GOT3 (cell line): ENCODE measurements around the gene MAP3K20.
A peak's percentile ranks its signal among the peaks of the same experiment; 100 is the strongest.
"Not testable (repeated sequence)": the region's sequence is repeated elsewhere in the genome, so short reads cannot be mapped to it uniquely, and the experiment has no call there.

Source experiments
- DNase-seq: peaks from one replicate; lab custom pipeline; 2025; ENCODE audit warnings: mixed read lengths; lab: John Stamatoyannopoulos, UW

The MAP3K20 gene

DNA sequence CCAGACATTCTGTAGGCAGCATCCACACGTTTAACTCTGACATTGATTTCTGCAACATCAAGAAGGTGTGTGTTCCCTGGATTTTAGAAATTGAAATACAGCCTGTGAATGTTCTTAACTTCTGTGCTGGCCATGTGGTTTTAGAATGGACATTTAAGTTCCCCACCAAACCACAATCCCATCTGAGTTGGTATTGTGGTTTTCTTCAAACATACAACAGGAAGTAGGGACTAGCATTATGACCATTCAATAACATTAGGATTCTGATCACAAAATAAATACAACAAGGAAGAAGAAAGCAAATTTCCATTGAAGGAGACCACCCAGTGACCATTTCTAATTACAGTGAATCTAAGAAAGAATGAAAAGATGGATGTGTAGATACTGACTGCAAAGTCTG lies 51.2 kb downstream of the MAP3K20 start:
- DNase-seq: no peak

DNA sequence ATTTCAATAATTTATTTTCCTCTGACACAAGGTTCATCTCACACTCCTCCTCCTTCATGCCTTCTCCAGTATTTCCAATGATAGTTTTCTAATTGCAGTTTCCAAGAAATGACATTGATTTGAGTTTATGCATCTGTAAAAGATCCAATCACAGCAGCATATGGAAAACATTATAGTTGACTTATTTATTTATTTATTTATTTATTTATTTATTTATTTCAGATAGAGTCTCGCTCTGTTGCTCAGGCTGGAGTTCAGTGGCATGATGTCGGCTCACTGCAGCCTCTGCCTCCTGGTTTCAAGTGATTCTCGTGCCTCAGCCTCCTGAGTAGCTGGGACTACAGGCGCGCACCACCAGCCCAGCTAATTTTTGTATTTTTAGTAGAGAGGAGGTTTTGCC lies 52.5 kb downstream of the MAP3K20 start:
- not testable (repeated sequence) for DNase-seq

DNA sequence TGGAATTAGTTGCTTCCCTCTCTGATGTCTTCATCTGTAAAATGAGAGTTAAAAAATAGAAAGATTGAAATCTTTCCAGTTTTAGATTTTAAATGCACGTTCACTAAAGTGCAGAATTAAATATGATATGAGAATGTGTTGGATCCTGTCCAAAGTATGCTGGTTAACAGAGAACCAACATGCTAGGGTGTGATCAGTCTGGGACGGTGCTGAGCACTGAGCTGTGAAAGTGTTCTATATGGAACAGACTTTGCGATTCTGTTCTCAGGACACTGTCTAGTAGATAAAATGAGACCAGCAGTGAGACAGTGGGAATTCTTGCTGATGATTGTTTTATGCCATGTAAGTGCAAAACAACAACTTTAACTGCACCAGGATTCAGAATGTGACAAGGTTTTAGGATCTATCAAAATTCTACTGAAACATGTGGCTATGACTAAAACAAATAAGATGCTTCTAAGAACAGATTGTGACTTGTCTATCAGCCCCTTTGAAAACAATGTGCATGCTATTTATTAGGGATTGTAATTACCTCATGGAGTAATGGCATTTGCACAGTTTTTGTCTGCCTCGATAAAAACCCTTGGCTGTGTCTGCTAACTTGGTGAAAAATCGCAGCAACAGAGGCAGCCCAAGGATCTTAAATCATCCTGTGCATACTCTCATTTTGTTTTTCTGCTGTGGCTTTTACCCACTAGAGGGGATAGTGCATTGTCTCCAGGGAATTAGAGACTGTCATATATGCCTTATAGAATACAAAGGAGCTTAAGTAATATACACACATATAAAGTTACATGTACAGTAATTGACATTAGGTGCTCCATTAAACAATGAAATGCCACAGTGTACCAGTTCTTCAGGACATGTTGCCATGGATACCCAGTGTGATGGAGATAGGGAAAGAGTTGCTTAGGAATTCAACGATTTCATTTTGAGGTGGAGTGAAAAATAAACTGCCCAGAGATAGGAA lies 55.1 kb downstream of the MAP3K20 start:
- no peak for DNase-seq

- DNase-seq: no peak
These were observed 56.9 kb downstream of the MAP3K20 start for GRCh38 chr2:173132531-173132930.

DNA sequence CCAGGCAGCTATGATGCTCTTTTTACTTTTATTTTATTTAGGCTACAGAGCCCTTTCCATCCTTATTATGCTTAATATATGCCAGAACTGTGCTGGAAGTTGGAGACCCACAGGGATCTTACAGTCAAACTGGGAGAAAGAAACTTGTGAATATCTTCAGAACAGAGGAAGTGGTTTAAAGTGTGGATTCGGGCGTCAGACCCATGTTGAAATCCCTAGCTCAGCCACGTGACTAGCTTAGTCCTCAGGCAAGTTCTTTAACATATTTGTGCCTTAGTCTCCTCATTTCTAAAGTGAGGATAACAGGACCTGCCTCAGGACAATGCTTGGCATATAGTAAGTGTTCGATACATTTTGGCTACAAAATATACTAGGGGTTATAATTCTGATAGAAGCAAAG lies 59.1 kb downstream of the MAP3K20 start:
- no peak for DNase-seq

GRCh38 chr2:173136067-173136466 lies 60.4 kb downstream of the MAP3K20 start:
- no peak for DNase-seq

- DNase-seq: no peak
These were observed 61.0 kb downstream of the MAP3K20 start for GRCh38 chr2:173136599-173136998.

GRCh38 chr2:173137610-173138009 lies 62.0 kb downstream of the MAP3K20 start:
- no peak for DNase-seq

DNA sequence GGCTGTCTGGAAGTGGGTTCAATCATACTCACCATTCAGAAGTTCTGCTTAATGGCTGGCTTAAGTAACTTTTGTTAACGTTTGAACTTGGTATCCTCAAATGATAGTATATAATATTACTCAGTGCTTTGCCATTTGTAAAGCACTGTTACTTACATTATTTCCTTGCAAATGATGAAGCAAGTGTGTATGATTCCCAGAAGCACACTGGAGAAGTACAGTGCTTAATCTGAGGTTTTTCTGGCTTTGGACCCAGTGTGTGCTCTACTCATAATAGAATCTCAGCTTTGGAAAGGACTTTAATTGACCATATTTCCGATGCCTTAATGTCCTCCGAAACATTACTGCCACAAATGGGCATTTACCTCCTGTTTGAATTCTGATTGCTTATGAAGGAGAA lies 63.3 kb downstream of the MAP3K20 start:
- no peak for DNase-seq

DNA sequence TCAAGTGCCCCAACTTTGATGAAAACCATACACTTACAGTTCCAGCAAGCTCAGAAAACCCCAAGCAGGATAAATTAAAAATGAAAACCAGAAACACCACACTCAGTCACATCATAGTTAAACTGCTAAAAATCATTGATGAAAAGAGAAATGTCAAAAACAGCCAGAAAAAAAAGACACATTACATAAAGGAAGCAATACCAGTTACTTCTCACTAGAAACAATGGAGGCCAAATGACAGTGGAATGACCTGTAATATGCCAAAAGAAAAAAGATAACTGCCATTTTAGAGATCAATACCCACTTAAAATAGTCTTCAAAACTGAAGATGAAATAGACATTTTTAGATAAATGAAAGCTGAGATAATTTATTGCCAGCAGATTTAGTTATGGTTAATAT lies 66.0 kb downstream of the MAP3K20 start:
- no peak for DNase-seq

DNA sequence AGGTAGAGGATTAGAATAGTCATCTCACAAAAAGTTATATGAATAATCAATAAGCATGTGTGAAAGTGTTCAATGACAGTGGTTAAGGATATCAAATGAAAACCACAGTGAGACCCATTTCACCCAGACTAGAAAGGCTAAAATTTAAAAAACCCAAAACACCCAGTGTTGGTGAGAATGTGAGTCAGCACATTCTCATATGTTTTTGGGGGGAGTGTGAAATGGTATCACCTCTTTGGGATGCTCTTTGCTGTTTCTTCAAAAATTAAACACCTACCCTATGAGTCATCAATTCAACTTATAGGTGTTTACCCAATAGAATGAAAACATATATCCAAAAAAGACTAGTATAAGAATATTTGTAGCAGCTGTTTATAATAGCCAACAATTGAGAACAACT lies 69.8 kb downstream of the MAP3K20 start:
- DNase-seq: no peak

- DNase-seq: no peak
These were observed 70.9 kb downstream of the MAP3K20 start for GRCh38 chr2:173146590-173146989.

GRCh38 chr2:173148520-173148919 lies 72.9 kb downstream of the MAP3K20 start:
- DNase-seq: no peak

- no peak for DNase-seq
These were observed 73.8 kb downstream of the MAP3K20 start for GRCh38 chr2:173149491-173149890.

GRCh38 chr2:173150087-173150486 lies 74.4 kb downstream of the MAP3K20 start:
- DNase-seq: no peak

- no peak for DNase-seq
These were observed 75.3 kb downstream of the MAP3K20 start for GRCh38 chr2:173150963-173151362.

GRCh38 chr2:173151671-173152401 lies 76.2 kb downstream of the MAP3K20 start:
- DNase-seq: no peak

- no peak for DNase-seq
These were observed 77.7 kb downstream of the MAP3K20 start for GRCh38 chr2:173153301-173153885.

- no peak for DNase-seq
These were observed 82.1 kb downstream of the MAP3K20 start for GRCh38 chr2:173157676-173158293.

DNA sequence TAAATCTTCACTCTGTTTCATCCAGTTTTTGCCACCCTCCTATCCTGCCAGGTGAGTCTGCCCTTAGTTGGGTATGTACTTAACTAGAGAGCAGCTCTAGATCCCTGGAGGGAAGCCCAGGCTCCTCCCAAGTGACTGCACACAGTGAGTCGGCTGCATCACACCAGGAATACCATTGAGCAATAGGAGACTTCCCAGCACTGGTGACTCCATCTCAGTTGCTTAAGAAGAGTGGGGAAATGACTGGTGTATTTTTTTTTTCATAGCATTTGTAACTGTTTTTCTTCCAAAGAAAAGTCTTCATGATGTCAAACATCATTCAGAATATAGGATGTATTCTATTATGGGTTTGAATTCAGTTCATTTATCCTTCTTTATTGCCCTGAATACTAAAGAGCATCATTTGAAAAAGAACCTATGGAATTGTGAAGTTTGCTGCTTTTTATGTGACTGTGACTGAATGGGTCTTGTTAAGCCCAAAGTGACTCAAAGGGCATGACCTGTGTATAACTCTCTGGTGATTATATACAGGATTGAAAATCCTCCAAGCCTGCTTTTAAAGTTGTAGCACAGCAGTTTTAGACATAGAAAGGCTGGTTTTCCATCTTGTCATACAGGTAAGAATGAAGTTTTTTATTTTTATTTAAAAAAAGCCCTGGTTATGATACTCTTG lies 84.3 kb downstream of the MAP3K20 start:
- peak; percentile 2 for DNase-seq

- DNase-seq: no peak
These were observed 85.0 kb downstream of the MAP3K20 start for GRCh38 chr2:173160618-173161017.

GRCh38 chr2:173161040-173161439 lies 85.4 kb downstream of the MAP3K20 start:
- no peak for DNase-seq
